Gastrocnemius medialis (tissue), 4 donors: ENCODE results near the gene PLSCR5.

Experiments used
- POLR2A ChIP-seq, 2 donors: fragments of 450-650 bp; IDR thresholded peaks; one replicate each; pipeline ENCODE4 v1.6.1; 2017; ENCODE audit warnings: antibody characterized with exemption in 2 of 2, mild to moderate bottlenecking in 2 of 2, moderate library complexity in 2 of 2
- TF ChIP-seq, protein P1 (sequence below), 5 experiments: fragments of 450-650 bp in 3 of 5; fragments of 200-600 bp in 2 of 5; sonication (generic) in 2 of 5; IDR thresholded peaks in 4 of 5; conservative IDR thresholded peaks in 1 of 5; 1 replicate in 4 of 5; 2 replicates in 1 of 5; pipeline ENCODE4 v1.5.1; 2016 to 2019; ENCODE audit warnings: antibody characterized with exemption in 5 of 5, mild to moderate bottlenecking in 3 of 5, moderate library complexity in 3 of 5

DNA sequence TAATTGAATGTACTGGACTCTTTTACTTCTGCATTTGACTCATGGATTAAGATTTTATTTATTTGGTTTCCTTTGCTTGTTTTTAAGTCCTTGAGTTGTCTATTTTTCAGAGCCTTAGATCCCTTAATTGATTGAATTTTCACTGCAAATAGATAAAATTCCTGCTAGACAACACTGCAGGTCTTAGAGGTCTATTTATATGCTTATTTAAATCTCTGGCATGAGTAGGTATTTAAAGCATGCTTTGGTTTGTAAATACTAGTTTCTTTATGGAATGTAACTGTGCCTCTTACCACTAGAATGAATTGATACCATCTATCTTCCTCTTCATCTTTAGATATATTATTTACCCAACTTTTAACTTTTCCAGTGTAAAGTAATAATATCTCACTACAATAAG lies 20.0 kb downstream of the PLSCR5 start:
- TF ChIP-seq, protein P1, sequence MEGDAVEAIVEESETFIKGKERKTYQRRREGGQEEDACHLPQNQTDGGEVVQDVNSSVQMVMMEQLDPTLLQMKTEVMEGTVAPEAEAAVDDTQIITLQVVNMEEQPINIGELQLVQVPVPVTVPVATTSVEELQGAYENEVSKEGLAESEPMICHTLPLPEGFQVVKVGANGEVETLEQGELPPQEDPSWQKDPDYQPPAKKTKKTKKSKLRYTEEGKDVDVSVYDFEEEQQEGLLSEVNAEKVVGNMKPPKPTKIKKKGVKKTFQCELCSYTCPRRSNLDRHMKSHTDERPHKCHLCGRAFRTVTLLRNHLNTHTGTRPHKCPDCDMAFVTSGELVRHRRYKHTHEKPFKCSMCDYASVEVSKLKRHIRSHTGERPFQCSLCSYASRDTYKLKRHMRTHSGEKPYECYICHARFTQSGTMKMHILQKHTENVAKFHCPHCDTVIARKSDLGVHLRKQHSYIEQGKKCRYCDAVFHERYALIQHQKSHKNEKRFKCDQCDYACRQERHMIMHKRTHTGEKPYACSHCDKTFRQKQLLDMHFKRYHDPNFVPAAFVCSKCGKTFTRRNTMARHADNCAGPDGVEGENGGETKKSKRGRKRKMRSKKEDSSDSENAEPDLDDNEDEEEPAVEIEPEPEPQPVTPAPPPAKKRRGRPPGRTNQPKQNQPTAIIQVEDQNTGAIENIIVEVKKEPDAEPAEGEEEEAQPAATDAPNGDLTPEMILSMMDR (IDR thresholded peaks at IDR 0.05 in 4 of 5, conservative IDR thresholded peaks at IDR 0.05 in 1 of 5), result no peak
- no peak for TF ChIP-seq POLR2A (IDR thresholded peaks at IDR 0.05)
